Measurements from ENCODE around the gene STK40. TPM values are rescaled to one million over a fixed set of nuclear protein-coding genes. Genes with fewer than 3 reads are reported as not detected.

STK40 gene
- total and polyA plus RNA-seq, 9 of the 15 experiments (the other 6 are each of a cell fraction or from before 2014, with no cell fraction given), result 0.69 to 94.3 (median 39.1) TPM

GRCh38 chr1:36400825-36401601 is 15.3 kb upstream of the STK40 start (continued):
- TF ChIP-seq, protein P1, sequence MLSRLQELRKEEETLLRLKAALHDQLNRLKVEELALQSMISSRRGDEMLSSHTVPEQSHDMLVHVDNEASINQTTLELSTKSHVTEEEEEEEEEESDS (CRISPR knock-in tag; IDR thresholded peaks at IDR 0.05), result no peak
- TF ChIP-seq RBFOX2 (IDR thresholded peaks at IDR 0.05; ENCODE audit: low read depth, low read length) (peak; percentile 79), GABPB1 (CRISPR knock-in tag; IDR thresholded peaks at IDR 0.05) (0 out of 2 replicates have a peak, but pooled peaks have one; percentile 10), FOXK2 (conservative IDR thresholded peaks at IDR 0.05 in 1 of 2, IDR thresholded peaks at IDR 0.05 in 1 of 2; ENCODE audit: low read depth in 2 of 2) (peak; percentile 71 to 76; a peak in 3 of 4 replicates), ZBTB7A (IDR thresholded peaks at IDR 0.05; ENCODE audit: borderline replicate concordance, control insufficient read depth, low read depth, low read length) (peak; percentile 61; the same call in 1 of the 2 replicates), ETV1 (tag; conservative IDR thresholded peaks at IDR 0.05; ENCODE audit: low read depth) (peak; percentile 94), MAFK (IDR thresholded peaks at IDR 0.05; ENCODE audit: low read length) (peak; percentile 23; the same call in 1 of the 2 replicates), NR2C2 (CRISPR knock-in tag; IDR thresholded peaks at IDR 0.05) (no peak), NR2C2 (tag; IDR thresholded peaks at IDR 0.05) (peak; percentile 34; the same call in 1 of the 2 replicates), NKRF (IDR thresholded peaks at IDR 0.05; ENCODE audit: borderline replicate concordance) (peak; percentile 66; the same call in 1 of the 2 replicates), PRMT5 (CRISPR knock-in tag; IDR thresholded peaks at IDR 0.05) (no peak), THRB (CRISPR knock-in tag; conservative IDR thresholded peaks at IDR 0.05) (no peak), NFE2L1 (tag; IDR thresholded peaks at IDR 0.05; ENCODE audit: borderline replicate concordance, low read depth) (no peak)
